Islet of Langerhans (tissue), 1 donor: Measurements from ENCODE around the gene PRKD1.
"Not testable (repeated sequence)": the region's sequence is repeated elsewhere in the genome, so short reads cannot be mapped to it uniquely, and the experiment has no call there.

ENCODE experiments used
- FAIRE-seq: peaks from one replicate; lab custom pipeline; 2011; peaks lifted over from hg19 to GRCh38; lab: Jason Lieb, UNC

The PRKD1 gene

DNA sequence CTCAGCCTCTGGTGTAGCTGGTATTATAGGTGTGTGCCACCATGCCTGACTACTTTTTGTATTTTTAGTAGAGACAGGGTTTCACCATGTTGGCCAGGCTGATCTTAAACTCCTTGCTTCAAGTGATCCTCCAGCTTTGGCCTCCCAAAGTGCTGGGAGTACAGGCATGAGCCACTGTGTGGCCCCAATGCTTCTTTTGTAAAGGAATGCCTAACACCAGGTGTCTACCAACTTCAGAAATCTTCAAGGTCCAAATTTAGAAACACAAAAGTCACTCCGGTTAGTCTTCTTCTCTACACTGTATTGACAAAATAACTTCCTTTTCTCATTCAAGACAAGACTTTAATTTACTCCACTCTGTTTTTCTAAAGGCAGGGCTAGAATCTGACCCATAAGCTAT lies 188.7 kb downstream of the PRKD1 start:
- FAIRE-seq, result no peak

DNA sequence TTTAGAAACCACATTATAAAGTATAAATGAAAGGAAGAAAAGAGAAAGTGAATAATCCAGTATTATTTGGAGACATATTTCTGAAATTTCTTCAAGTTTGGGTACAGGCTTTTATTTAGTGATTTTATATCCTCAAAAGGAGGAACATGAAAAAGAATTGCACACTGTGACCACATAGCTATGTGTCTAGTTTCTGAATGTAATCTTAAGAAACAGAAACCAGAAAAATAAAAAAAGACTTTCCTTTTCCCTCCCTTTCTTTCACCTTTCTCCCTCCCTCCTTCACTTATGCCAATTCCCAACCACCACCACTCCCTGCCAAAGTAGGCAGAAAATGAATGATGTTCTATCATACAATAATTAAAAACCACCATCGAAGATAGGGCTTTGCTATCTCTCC lies 189.6 kb downstream of the PRKD1 start:
- FAIRE-seq, result no peak

GRCh38 chr14:29735459-29735858 lies 192.2 kb downstream of the PRKD1 start:
- no peak for FAIRE-seq

DNA sequence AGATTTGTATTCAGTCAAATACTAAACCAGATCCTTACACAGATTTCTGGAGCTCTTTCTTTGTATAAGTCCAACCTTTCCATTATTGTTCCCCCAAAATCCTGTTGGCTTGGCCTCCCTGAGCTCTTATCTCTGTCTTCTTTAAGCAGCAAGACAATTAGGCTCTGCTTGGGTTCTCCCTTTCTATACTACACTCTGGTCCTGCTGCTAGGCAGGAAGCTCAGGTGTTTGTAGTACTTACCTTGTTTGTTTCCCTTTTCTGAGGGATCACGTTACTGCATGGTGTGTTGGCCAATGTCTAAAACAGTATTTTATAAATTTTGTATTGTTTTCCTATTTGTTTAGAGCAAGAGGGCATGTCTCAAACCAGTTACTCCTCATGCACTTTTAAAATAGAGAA lies 192.9 kb downstream of the PRKD1 start:
- FAIRE-seq, result no peak

- FAIRE-seq, result not testable (repeated sequence)
Observed at GRCh38 chr14:29726560-29727331, 200.9 kb downstream of the PRKD1 start.

- peak; percentile 94 for FAIRE-seq
Observed at GRCh38 chr14:29724991-29725390, 202.7 kb downstream of the PRKD1 start.

DNA sequence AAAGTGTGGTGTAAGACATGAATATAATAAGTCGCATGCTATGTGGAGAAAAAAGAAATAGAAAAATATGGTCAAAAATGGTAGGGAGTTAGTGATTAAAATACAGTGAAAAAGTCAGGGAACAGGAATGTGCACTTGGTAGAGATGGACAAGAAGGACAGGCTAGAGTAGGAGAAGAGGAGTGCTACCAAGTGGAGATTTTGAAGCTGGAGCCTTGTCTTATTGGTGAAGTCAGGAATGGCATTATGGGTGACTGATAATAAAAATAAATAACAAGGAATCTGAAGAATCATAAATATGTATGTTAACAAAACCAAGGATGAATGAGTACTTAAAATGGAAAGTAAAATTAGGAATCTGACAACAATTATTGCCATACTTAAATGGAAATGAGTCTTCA lies 204.8 kb downstream of the PRKD1 start:
- no peak for FAIRE-seq

GRCh38 chr14:29721586-29721985 lies 206.1 kb downstream of the PRKD1 start:
- FAIRE-seq, result no peak

DNA sequence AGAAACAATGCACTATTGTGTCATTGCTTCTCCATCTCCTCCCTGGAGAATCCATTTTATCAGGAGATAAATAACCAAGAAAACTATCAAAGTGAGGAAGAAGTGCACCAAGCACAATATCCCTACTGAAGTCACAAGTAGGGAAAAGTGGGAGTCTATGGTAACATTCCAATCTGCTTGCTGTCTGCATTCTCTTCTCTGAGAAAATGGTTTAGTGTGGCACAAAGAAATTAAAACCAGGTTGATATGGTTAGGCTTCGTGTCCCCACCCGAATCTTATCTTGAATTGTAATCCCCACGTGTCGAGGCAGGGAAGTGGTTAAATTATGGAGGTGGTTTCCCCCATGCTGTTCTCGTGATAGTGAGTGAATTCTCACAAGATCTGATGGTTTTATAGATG lies 209.7 kb downstream of the PRKD1 start:
- no peak for FAIRE-seq

DNA sequence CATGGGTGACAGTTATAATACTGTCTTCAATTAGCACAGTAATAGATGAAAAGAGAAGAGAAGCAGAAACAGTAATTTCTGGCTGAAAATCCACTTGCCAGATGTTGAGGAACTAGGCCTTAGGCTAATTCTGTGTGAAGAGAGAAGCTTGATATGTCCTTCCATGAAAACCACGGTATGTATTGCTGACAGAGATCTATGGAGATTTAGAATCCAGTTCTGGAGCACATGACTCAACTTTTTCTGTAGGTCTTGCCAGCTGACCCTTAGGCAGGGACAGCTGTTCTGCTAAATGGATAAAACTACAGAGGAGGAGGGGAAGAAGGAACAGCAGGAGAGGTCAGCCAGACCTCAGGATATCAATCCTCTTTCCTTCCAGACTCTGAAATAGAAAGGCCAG lies 211.5 kb downstream of the PRKD1 start:
- no peak for FAIRE-seq

DNA sequence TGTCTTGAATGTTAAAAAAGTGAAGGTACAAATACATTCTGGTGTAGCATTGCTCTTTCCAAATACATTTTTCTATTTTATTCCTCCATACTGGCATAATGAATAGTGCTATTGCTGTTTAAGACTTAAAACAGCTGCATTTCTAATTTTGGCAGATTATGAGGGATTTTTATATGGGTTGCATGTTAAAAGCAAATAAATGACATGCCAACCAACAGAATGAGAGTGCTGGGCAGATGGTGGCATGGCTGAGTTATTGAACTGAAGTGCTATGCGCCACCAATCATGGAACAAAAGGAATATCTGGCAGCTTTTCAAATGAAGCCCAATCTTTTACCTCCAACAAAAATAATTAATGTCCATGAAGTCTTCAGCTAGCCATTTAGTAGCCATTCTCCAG lies 215.0 kb downstream of the PRKD1 start:
- no peak for FAIRE-seq

DNA sequence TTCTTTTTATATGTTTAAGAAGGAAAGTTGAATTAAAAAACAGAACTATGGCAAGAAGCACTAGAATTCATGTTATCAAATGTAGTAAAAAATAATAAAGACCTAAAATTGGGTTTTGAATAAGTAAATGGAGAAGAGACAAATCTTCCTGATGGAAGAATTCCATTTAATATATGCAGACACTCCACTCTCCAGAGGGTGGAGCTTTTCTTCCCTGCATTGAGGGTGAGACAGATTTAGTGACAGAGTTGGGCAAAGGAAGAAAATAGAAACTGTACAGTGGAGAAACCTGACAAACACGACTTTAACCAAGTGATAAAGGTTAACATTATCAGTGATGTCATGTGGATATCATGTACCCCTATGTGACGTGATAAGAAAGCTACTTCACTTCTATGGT lies 217.6 kb downstream of the PRKD1 start:
- FAIRE-seq, result peak; percentile 41

- no peak for FAIRE-seq
Observed at GRCh38 chr14:29709490-29709889, 218.2 kb downstream of the PRKD1 start.

GRCh38 chr14:29706700-29707099 lies 220.9 kb downstream of the PRKD1 start:
- no peak for FAIRE-seq

GRCh38 chr14:29705801-29706200 lies 221.8 kb downstream of the PRKD1 start:
- FAIRE-seq, result no peak

DNA sequence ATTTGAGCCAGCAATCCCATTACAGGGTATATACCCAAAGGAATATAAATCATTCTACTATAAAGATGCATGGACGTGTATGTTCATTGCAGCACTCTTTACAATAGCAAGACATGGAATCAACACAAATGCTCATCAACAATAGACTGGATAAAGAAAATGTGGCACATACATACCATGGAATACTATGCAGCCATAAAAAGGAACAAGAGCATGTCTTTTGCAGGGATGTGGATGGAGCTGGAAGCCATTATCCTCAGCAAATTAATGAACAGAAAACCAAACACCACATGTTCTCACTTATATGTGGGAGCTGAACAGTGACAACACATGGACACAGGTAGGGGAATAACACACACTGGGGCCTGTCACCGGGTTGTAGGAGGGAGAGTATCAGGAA lies 238.1 kb downstream of the PRKD1 start:
- FAIRE-seq, result not testable (repeated sequence)

GRCh38 chr14:29687866-29688265 lies 239.8 kb downstream of the PRKD1 start:
- no peak for FAIRE-seq

- FAIRE-seq, result no peak
Observed at GRCh38 chr14:29687071-29687765, 240.4 kb downstream of the PRKD1 start.

- FAIRE-seq, result no peak
Observed at GRCh38 chr14:29684926-29685325, 242.7 kb downstream of the PRKD1 start.

DNA sequence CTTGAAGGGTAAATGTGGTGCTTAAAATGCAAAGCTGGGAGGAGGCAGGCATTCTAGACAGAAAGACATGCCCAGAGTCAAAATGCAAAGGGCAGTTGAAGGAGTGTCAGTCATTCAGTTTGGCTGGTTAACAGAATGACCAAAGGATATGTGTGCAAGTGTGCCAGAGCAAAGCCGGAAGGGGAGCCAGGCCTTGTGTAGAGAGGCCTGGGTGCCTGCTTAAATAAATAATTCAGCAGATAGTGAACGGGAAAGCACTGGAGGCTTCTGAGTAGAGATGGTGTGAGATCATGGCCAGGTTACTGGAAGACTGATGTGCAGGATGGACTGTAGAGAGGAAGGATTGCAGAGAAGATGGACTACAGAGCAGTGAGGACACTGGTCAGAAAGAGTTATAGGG lies 244.9 kb downstream of the PRKD1 start:
- FAIRE-seq, result no peak

- no peak for FAIRE-seq
Observed at GRCh38 chr14:29681316-29681715, 246.3 kb downstream of the PRKD1 start.

DNA sequence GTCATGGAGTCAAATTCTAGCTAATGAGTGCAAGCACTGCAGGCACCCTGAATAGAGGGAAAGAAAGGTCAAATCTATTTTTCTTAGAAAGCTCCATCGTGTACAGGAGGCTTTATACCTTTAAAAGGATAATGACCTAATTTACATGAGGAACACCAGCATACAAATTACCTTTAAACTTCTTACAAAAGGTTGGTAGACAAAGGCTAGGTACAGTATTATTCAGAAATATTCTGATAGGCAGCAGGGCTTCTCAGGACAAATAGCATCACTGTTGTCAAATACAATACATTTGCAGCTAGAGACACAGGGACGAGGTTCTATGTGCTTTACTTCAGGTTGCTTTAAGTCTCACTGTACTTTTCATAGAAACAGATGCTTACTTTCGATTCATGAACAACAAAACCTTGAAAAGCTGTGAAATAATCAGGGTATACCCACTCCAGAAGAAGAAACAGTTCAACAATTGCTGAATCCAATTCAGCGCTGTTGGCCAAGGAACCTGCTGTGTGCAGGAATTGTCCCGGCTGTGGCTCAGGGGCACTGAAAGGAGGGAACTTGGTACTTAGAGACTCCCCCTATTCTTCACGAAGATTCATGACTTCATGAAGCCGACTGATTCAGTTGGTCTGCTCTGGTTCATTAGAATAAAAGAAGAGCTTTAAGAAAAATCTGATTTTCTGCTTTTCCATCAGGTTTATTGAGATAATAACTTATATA lies 252.9 kb downstream of the PRKD1 start:
- FAIRE-seq, result no peak

GRCh38 chr14:29672831-29673230 lies 254.8 kb downstream of the PRKD1 start:
- no peak for FAIRE-seq
